ENCODE measurements around the gene INPP5K. TPM values are rescaled to one million over a fixed set of nuclear protein-coding genes. Genes with fewer than 3 reads are reported as not detected.

INPP5K gene
- total RNA-seq, 4 donors from 2014 or later, result 168 to 321 (median 200) TPM

DNA sequence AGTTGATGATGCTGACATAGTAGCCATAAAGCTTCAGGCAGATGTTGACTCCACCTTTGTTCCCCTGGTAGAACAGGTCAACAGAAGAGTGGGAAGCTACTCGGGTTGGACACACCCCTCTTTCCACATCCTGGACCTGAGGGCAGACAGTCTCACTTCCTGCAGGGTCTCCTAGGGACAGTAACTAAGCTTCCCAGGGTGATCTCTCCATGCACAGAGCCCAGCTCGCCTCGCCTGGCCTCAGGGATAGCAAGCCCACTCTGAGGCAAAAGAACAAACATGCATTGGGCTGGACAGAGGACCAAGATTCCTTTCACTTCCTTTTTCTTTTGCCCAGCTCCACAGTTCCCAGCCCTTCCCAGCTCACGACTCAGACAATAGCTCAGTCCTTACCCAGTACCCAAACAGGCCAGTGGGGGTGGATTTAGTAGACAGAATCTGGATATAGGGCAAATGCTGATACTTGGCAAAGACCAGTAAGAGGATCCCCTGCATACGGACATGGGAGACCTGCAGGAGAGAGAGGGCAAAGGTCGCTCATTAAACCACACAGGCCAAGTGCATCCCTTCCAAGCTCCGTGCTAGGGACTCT, 7.0 kb downstream of the INPP5K start:
- TF ChIP-seq, protein P1, sequence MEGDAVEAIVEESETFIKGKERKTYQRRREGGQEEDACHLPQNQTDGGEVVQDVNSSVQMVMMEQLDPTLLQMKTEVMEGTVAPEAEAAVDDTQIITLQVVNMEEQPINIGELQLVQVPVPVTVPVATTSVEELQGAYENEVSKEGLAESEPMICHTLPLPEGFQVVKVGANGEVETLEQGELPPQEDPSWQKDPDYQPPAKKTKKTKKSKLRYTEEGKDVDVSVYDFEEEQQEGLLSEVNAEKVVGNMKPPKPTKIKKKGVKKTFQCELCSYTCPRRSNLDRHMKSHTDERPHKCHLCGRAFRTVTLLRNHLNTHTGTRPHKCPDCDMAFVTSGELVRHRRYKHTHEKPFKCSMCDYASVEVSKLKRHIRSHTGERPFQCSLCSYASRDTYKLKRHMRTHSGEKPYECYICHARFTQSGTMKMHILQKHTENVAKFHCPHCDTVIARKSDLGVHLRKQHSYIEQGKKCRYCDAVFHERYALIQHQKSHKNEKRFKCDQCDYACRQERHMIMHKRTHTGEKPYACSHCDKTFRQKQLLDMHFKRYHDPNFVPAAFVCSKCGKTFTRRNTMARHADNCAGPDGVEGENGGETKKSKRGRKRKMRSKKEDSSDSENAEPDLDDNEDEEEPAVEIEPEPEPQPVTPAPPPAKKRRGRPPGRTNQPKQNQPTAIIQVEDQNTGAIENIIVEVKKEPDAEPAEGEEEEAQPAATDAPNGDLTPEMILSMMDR (IDR thresholded peaks at IDR 0.05; ENCODE audit: low read depth), result no peak

DNA sequence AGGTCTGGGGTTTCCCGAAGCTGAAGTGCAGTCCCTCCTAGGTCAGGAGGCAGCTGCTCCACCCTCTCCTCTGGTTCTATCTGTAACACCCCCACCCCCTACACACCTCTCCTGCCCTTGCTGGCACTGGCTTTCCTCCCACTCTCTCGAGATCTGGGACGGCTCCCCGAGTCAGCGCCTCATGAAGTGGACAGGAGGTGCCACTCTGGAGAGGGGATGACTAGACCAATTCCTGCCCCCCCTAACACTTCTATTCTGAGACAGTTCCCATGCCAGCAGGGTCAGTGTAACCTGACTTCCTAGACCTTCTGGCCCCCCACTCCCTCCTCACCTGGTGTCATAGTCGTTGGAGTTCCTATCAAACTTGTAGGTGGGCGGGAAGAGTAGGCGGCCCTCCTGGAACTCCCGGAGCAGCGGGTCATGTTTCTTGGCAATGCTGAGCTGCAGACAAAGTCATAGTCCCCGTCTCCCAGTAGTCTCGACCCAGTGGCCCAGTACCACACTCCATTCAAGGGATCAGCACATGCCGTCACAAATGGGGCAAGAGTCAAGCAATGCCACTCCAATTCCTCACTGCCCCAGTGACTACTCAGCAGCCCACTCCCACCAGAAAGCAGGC, 9.7 kb downstream of the INPP5K start:
- TF ChIP-seq, protein P1 (IDR thresholded peaks at IDR 0.05; ENCODE audit: low read depth), result no peak

DNA sequence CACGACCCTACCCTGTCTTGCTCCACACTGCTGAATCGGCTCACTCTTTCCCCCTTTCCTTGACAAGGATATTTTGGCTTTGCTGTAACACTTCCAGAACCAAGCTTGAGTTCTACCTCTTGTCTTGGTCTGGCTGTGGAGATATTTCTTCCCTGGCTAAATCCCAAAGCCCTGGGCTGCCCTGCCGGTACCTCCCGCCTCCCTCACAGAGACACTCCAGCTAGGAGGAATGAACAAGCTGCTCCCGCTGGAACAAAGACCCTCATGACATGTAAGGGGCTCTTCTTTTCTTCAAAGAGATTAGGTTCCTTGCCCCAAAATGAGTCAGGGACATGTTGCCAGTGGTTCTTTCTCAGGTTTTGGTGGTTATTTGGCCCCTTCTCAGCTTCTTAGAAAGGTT, 10.8 kb downstream of the INPP5K start:
- TF ChIP-seq, protein P1 (IDR thresholded peaks at IDR 0.05; ENCODE audit: low read depth), result no peak

DNA sequence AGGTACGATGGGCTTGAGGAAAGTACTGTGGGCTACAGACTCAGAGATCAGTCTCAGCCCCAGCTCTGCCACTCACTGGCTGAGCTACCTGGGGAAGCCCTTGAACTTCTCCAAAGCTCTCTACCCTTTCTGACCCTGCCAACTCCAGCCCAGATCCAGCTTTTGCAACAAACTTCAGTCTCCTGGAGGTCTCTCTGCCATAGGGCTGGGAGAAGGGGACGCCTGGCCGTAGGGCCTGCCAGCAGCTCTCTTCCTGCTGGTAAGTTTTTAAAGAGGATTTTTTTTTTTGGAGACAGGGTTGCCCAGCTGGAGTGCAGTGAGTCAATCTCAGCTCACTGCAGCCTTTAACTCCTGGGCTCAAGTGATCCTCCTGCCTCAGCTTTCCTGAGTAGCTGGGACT, 11.5 kb downstream of the INPP5K start:
- TF ChIP-seq, protein P1 (IDR thresholded peaks at IDR 0.05; ENCODE audit: low read depth), result no peak

DNA sequence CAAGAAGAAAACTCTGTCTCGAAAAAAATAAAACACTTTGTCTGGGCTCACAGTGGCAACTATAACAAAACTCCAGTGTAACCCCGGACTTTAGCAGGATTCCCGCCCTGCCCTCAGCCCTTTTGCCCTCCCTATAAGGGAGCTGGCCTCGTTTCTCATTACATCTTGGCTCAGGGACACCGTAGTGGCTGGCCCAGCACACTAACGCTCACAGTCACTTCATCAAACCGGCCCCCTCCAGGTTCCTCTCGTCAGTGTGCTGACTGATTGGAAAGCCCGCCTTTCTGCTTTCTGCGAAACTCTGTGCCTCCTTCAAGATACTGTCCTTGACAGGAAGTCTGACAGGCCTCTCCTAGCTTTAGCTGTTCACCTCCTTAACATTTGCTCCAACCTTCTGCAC, 12.7 kb downstream of the INPP5K start:
- TF ChIP-seq, protein P1 (IDR thresholded peaks at IDR 0.05; ENCODE audit: low read depth), result no peak

DNA sequence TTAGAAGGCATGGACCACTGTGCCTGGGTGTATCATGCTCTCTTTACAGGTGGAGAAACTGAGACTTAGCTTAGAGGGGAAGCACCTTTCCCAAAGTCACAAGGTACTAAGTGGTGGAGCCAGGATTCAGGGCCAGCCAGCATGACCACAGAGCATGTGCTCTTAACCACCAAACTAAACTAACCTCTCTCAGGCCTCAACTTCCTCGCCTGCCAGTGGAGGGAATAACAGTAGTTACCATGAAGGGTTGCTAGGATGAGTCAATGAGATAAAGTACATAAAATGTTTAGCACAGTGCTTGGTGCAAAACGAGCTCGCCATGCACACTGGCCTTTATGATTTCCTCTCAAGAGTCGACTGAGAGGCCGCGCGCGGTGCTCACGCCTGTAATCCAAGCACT, 17.5 kb downstream of the INPP5K start:
- TF ChIP-seq, protein P1 (IDR thresholded peaks at IDR 0.05; ENCODE audit: low read depth), result no peak

DNA sequence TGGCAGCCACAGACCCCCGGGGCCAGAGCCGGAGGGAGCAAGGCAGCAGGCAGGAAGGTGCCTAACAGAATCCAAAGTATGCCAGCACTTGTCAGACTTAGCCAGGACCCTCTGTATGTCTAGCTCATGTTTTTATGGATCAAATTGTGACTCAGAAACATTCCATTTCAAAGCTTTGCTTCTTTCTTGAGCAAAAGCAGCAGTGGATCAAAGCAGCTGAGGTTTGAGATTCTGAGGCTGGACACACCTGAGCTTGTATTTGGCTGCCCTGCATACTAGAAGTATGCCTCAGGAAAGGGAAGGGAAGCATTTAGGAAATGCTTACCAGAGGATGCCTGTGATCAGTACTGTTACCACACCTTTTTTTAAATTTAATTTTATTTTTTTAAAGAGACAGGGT, 18.2 kb downstream of the INPP5K start:
- TF ChIP-seq, protein P1 (IDR thresholded peaks at IDR 0.05; ENCODE audit: low read depth), result no peak
